DOHH2 (cell line): Measurements from ENCODE around the gene IL25.

Experiments
- CTCF ChIP-seq: fragments of 200-600 bp; sonication (generic); IDR thresholded peaks from one replicate; pipeline ENCODE4 v1.5.1; 2014; ENCODE audit warnings: antibody characterized with exemption, mild to moderate bottlenecking, low read depth, low read length; ENCODE audit not compliant: poor library complexity, severe bottlenecking
- EZH2phosphoT487 ChIP-seq: fragments of 200-600 bp; sonication (generic); IDR thresholded peaks from 2 replicates; pipeline ENCODE4 v1.6.1; 2017; ENCODE audit warnings: borderline replicate concordance, mild to moderate bottlenecking, antibody characterized with exemption, low read length, moderate library complexity, mixed read lengths

- TF ChIP-seq CTCF (no peak), EZH2phosphoT487 (no peak)
These were observed 32.9 kb upstream of the IL25 start for GRCh38 chr14:23339506-23340268.
